GM23248 (cell line): ENCODE measurements around the gene INO80B. TPM values are rescaled to one million over a fixed set of nuclear protein-coding genes. Genes with fewer than 3 reads are reported as not detected.

Experiments used
- DNase-seq: peaks from one replicate; pipeline ENCODE4 v3.0.0-alpha.2; 2015
- H2AFZ ChIP-seq: fragments of 200-600 bp; sonication (generic); 2 replicates; pipeline ENCODE4 v1.6.1; 2016; ENCODE audit warnings: antibody characterized with exemption
- H3F3A ChIP-seq: fragments of 200-600 bp; sonication (generic); 2 replicates; pipeline ENCODE4 v1.6.1; 2016; ENCODE audit warnings: mild to moderate bottlenecking, antibody characterized with exemption, mixed run types; ENCODE audit not compliant: insufficient read depth
- H3K27ac ChIP-seq: fragments of 200-600 bp; sonication (generic); 2 replicates; pipeline ENCODE4 v1.5.1; 2016; ENCODE audit warnings: mild to moderate bottlenecking
- H3K27me3 ChIP-seq: fragments of 200-600 bp; sonication (generic); replicated peaks from 2 replicates; pipeline ENCODE4 v1.6.1; 2016; ENCODE audit warnings: mild to moderate bottlenecking; ENCODE audit not compliant: insufficient read depth
- H3K36me3 ChIP-seq: fragments of 200-600 bp; sonication (generic); 2 replicates; pipeline ENCODE4 v1.6.1; 2016; ENCODE audit warnings: low read depth, mild to moderate bottlenecking
- H3K4me1 ChIP-seq: fragments of 200-600 bp; sonication (generic); 2 replicates; pipeline ENCODE4 v1.6.1; 2016; ENCODE audit warnings: mild to moderate bottlenecking; ENCODE audit not compliant: insufficient read depth
- H3K4me2 ChIP-seq: fragments of 200-600 bp; sonication (generic); one replicate; pipeline ENCODE4 v1.6.1; 2016; ENCODE audit warnings: mild to moderate bottlenecking; ENCODE audit not compliant: unreplicated experiment
- H3K4me3 ChIP-seq: fragments of 200-600 bp; sonication (generic); 2 replicates; pipeline ENCODE4 v1.5.1; 2016; ENCODE audit warnings: mild to moderate bottlenecking
- H3K79me2 ChIP-seq: fragments of 200-600 bp; sonication (generic); 2 replicates; pipeline ENCODE4 v1.6.1; 2016; ENCODE audit warnings: mild to moderate bottlenecking; ENCODE audit not compliant: insufficient read depth
- H3K9ac ChIP-seq: fragments of 200-600 bp; sonication (generic); 2 replicates; pipeline ENCODE4 v1.6.1; 2016; ENCODE audit warnings: mild to moderate bottlenecking
- H3K9me2 ChIP-seq: fragments of 200-600 bp; sonication (generic); 2 replicates; pipeline ENCODE4 v1.6.1; 2016; ENCODE audit warnings: mixed run types, mild to moderate bottlenecking, moderate library complexity; ENCODE audit not compliant: insufficient read depth
- H3K9me3 ChIP-seq: fragments of 200-600 bp; sonication (generic); one replicate; pipeline ENCODE4 v1.6.1; 2017; ENCODE audit warnings: low read depth
- H4K20me1 ChIP-seq: fragments of 200-600 bp; sonication (generic); 2 replicates; pipeline ENCODE4 v1.6.0; 2016; ENCODE audit not compliant: insufficient read depth
- EZH2 ChIP-seq: fragments of 200-600 bp; sonication (generic); IDR thresholded peaks from 2 replicates; pipeline ENCODE4 v1.6.1; 2018; ENCODE audit warnings: antibody characterized with exemption, mild to moderate bottlenecking; ENCODE audit not compliant: insufficient read depth, poor library complexity, severe bottlenecking
- EZH2phosphoT487 ChIP-seq: fragments of 200-600 bp; sonication (generic); IDR thresholded peaks from 2 replicates; pipeline ENCODE4 v1.6.1; 2018; ENCODE audit warnings: antibody characterized with exemption, moderate library complexity, mild to moderate bottlenecking, low read depth; ENCODE audit not compliant: insufficient read depth
- WGBS, 2 experiments: methylation state at CpG; one replicate each; pipeline ENCODE4 v1.1.6; 2015 to 2017; ENCODE audit warnings: low lambda C conversion rate in 2 of 2, low coverage in 1 of 2; ENCODE audit errors: missing lambda C conversion rate in 2 of 2; 5-methylcytosine and 5-hydroxymethylcytosine counted together
- in situ Hi-C: fragments of 300-500 bp; cut with MboI; formaldehyde crosslinking; loops from 2 replicates; pipeline ENCODE4 v1.15.0; 2020
- polyA plus RNA-seq: library from polyadenylated mRNA; unstranded; fragments of >200 nt; fragmentation: Nextera tagmentation; extraction: Ambion mirVana; gene quantifications from 2 replicates; pipeline ENCODE4 v1.2.1, GENCODE V29; 2016
- total RNA-seq: library from RNA; depleted of rRNA; stranded (reverse); fragments of >200 nt; shearing (Covaris generic); gene quantifications from 2 replicates; pipeline ENCODE4 v1.2.3, GENCODE V29; 2014

INO80B gene
- total and polyA plus RNA-seq, 2 experiments from 2014 or later = 4.9 to 10.9 TPM

DNA sequence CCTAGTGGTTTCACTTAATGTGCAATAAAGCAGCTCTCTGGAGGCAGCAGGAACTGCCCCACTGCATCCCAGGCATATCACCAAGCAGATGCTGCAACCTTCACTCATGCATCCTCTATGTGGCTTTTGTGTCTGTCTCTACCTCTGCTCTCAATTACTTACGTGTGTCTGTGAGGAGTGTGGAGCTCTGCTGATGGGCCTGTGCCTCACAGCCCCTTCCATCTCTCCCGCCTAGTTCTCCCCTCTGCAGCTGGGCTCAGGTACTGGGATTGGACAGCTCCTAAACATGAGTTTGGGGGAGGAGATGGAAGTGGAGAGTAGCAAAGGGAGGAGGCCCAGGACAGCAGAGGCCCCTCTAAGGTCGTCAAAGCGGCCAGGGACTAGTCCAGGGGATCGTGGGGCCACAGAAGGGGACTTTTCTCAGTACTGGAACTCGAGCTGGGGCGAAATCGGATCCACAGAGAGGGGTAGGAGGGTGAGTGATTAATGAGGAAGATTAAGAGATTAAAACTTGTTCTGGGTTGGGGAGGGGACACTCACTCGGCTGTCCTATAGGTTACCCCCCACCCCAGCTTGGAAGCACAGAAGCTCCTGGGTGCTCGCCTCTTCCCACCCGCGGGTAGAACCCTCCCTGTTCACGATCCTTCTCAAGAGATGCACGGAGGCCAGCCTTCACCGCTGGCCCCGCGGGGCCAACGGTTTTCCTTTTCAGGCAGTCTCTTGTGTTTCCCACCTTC lies 46.6 kb downstream of the INO80B start:
- WGBS, 2 experiments = 83 to 84% methylated on average over 18 of the region's 18 CpGs
- Histone ChIP-seq H3K9ac (no peak overlapping the region), H3F3A (peaks cover 13% of the 10 kb centered on the region), H3K36me3 (no peaks in the 10 kb centered on the region), H3K4me1 (peaks cover 30% of the 10 kb centered on the region), H3K27ac (no peak overlapping the region), H3K9me2 (no peaks in the 10 kb centered on the region), H2AFZ (no peak overlapping the region), H3K4me2 (peak overlapping the region; percentile 92), H3K4me3 (peak overlapping the region; percentile 76; the same call in 1 of the 2 replicates), H3K27me3 (no peaks in the 10 kb centered on the region), H4K20me1 (no peaks in the 10 kb centered on the region), H3K79me2 (peaks cover 20% of the 10 kb centered on the region), H3K9me3 (no peaks in the 10 kb centered on the region)
- TF ChIP-seq EZH2 (no peak), EZH2phosphoT487 (no peak)
- in situ Hi-C loops = loop anchor here (5.0 kb wide), 1 partner anchor 86 kb away; no protein-coding TSS in a partner anchor
- no peak for DNase-seq

DNA sequence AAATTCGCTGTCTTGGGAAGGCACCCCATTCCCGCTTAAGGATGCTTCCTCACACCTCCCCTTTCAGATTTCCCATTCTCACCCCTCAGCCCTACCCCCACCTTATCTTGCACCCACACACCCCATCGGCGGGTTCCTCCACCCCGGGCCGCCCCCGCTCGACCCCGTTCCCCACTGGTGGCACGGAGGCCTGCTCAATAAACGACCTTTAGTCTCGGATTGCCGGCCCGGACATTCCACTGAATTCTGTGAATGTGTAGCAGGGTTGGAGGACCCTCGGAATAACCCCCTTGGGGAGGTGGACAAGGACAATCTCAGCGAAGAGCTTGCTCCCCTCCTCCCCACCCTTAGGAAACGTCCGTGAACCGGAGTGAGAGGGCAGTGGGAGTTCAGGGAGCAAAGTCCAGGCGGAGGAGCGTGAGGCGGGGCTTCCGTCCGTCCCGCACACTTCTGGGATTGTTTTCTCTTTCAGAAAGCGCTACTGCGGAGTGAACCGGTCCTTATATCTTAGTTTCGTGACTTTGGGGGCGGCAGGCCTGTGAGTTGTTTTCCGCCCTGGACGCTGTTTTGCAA lies 47.3 kb downstream of the INO80B start:
- H3K27ac ChIP-seq = no peak overlapping the region
- TF ChIP-seq EZH2 (no peak), EZH2phosphoT487 (no peak)
- no peaks in the 10 kb centered on the region for H3K36me3 ChIP-seq
- H3K9ac ChIP-seq = peak overlapping the region; percentile 74
- H3K4me1 ChIP-seq = peaks cover 33% of the 10 kb centered on the region
- no peaks in the 10 kb centered on the region for H3K9me2 ChIP-seq
- peak overlapping the region; percentile 84 for H2AFZ ChIP-seq
- 32 to 35% methylated on average over 32 of the region's 32 CpGs for WGBS, 2 experiments
- H3K9me3 ChIP-seq = no peaks in the 10 kb centered on the region
- in situ Hi-C loops = loop anchor here (5.0 kb wide), 1 partner anchor 85 kb away; no protein-coding TSS in a partner anchor
- peak; percentile 39 for DNase-seq
- peak overlapping the region; percentile 92 for H3K4me2 ChIP-seq
- no peaks in the 10 kb centered on the region for H4K20me1 ChIP-seq
- peaks cover 26% of the 10 kb centered on the region for H3K79me2 ChIP-seq
- peak overlapping the region; percentile 76 for H3K4me3 ChIP-seq
- peaks cover 18% of the 10 kb centered on the region for H3F3A ChIP-seq
- no peaks in the 10 kb centered on the region for H3K27me3 ChIP-seq

DNA sequence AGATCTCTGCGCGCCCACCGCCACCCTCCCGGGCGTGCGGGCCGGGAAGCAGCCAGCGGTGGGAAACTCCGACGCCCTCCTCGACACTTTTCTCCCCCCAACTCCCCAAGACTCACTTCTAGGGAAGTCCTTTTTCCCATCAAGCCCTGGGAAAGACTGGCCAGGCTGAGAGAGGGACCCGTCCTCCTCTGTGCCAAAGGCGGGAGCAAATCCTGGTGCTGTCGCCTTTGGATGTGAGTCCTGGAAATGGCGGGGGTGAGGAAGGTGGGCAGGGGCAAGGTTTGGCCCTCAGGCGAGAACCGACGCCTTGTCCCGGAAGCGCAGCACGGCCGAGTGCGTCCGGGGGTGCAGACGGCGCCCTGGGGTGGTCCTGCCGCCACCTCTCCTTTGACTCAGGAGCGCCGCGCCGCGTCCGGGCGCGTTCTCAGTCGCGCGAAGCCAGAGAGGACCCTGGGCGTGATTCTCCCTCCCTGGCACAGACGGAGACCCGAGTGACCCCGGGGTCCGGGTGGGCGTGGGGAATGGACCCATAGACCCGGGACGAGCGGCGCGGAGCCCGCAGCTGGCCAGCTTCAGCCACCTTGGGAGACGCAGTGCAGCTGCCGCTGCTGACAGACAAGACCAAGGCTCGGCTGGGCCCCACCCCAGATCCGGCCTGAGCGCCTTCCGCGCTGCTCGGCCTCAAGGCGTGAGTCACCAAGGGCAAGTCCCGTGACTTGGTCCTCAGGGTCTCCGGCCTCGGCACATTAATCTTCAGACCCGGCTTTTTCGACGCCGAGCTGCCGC lies 48.0 kb downstream of the INO80B start:
- Histone ChIP-seq H2AFZ (peak overlapping the region; percentile 84), H3K9ac (peak overlapping the region; percentile 74), H3F3A (peaks cover 18% of the 10 kb centered on the region), H3K4me2 (peak overlapping the region; percentile 92), H3K9me3 (no peaks in the 10 kb centered on the region), H3K4me3 (peak overlapping the region; percentile 76), H3K79me2 (peaks cover 26% of the 10 kb centered on the region), H3K27ac (peak overlapping the region; percentile 56), H3K4me1 (peaks cover 33% of the 10 kb centered on the region), H3K36me3 (no peaks in the 10 kb centered on the region), H4K20me1 (no peaks in the 10 kb centered on the region), H3K27me3 (no peaks in the 10 kb centered on the region), H3K9me2 (no peaks in the 10 kb centered on the region)
- in situ Hi-C loops = loop anchor here (5.0 kb wide), 1 partner anchor 84 kb away; no protein-coding TSS in a partner anchor
- peak; percentile 93 for DNase-seq
- WGBS, 2 experiments = 2% methylated on average over 24 to 54 of the region's 67 CpGs
- TF ChIP-seq EZH2 (no peak), EZH2phosphoT487 (no peak)
